ENCODE data around the gene ANGEL1.

DNA sequence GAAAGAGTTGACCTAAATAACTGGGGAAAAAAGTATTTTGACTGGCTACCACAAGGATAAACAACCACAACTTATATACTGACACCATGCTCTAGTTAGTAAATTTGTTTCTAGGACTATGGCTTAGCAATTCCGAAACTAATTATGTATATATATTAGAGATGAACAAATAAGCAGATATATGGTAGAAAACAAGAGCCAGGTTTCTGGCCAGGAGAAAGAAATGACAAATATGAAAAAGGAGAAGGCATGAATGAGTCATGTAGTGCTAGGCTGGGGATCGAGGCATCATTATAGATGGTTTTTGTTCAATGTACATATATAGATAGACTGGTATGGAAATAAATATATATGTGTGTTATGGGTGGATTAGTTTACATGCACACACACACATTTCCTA is 8.0 kb upstream of the ANGEL1 start:
- TF ChIP-seq POLR2A (IDR thresholded peaks at IDR 0.05) (no peak), CTCF (IDR thresholded peaks at IDR 0.05) (no peak)

Measured in lower leg skin (tissue), 3 donors.